Naive B cell (primary cell): ENCODE results near the gene GRK5. TPM values are rescaled to one million over a fixed set of nuclear protein-coding genes. Genes with fewer than 3 reads are reported as not detected.

Experiments used
- ATAC-seq, 2 donors: fragments of 150-1000 bp; cut with Tn5 transposase; 2 replicates each; pipeline ENCODE4 v1.10.0; 2021; ENCODE audit warnings: low read depth in 2 of 2, mild to moderate bottlenecking in 2 of 2, moderate library complexity in 2 of 2
- DNase-seq: peaks from one replicate; pipeline ENCODE4 v3.0.0; 2022
- H3K27ac Mint-ChIP-seq, 6 donors: one replicate each; pipeline ENCODE4 v1.8.0; 2020 to 2022; ENCODE audit warnings: mild to moderate bottlenecking in 6 of 6, mixed read lengths in 6 of 6, moderate library complexity in 5 of 6, inconsistent platforms in 2 of 6
- H3K27me3 Mint-ChIP-seq, 3 donors: one replicate each; pipeline ENCODE4 v1.8.0; 2021 to 2022; ENCODE audit warnings: mixed read lengths in 3 of 3, mild to moderate bottlenecking in 1 of 3
- H3K36me3 Mint-ChIP-seq, 2 donors: one replicate each; pipeline ENCODE4 v1.8.0; 2020 to 2022; ENCODE audit warnings: mixed read lengths in 2 of 2, inconsistent platforms in 1 of 2, mild to moderate bottlenecking in 1 of 2
- H3K4me1 Mint-ChIP-seq, 3 donors: one replicate each; pipeline ENCODE4 v1.8.0; 2020 to 2022; ENCODE audit warnings: mixed read lengths in 3 of 3, inconsistent platforms in 1 of 3, mild to moderate bottlenecking in 1 of 3, moderate library complexity in 1 of 3
- H3K4me3 Mint-ChIP-seq, 8 donors: one replicate each; pipeline ENCODE4 v1.8.0; 2020 to 2022; ENCODE audit warnings: mild to moderate bottlenecking in 8 of 8, mixed read lengths in 8 of 8, moderate library complexity in 8 of 8, inconsistent platforms in 2 of 8
- H3K9me3 Mint-ChIP-seq, 7 donors: one replicate each; pipeline ENCODE4 v1.8.0; 2020 to 2022; ENCODE audit warnings: mixed read lengths in 7 of 7, mild to moderate bottlenecking in 5 of 7, inconsistent platforms in 2 of 7, moderate library complexity in 1 of 7
- polyA plus RNA-seq, 6 donors: library from polyadenylated mRNA; unstranded; fragments of 300-500 nt; fragmentation: Illumina TruSeq; gene quantifications; one replicate each; pipeline ENCODE4 v1.2.3, GENCODE V29; 2021; ENCODE audit warnings: low read depth in 6 of 6

Gene GRK5
- polyA plus RNA-seq, 6 donors from 2014 or later = 7.2 to 24.6 (median 13.7) TPM

DNA sequence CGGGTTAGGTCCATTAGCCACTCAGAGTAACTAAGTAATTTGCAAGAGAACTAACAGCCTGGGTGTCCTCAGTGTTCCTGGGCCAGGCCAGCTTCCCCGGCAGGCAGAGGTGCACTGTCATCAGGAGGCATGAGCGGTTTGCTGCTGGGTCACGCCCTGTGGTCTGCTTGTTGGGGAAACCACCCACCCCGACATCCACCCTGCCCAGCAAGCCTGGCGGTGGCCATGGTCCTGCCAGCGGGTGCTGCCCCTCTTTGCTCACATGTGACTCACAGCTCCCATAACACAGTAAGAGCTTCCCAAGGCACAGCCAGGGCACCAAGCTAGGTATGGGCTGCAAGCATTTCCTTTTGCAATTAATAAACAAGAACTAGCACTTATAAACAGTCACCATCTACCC lies 259.3 kb downstream of the GRK5 start:
- ATAC-seq (peak in 1 of 2 donors; percentile 39), DNase-seq (no peak)
- no peak overlapping the region for H3K4me3 Mint-ChIP-seq
- H3K27me3 Mint-ChIP-seq = peaks cover 5 to 13% (median 8%) of the 10 kb centered on the region in 3 donors
- H3K36me3 Mint-ChIP-seq = peaks cover 4 to 9% of the 10 kb centered on the region in 2 donors
- peaks cover 2 to 18% (median 16%) of the 10 kb centered on the region in 7 donors for H3K9me3 Mint-ChIP-seq
- H3K27ac Mint-ChIP-seq = no peak overlapping the region
- H3K4me1 Mint-ChIP-seq = peaks cover 0 to 17% (median 9%) of the 10 kb centered on the region in 3 donors

DNA sequence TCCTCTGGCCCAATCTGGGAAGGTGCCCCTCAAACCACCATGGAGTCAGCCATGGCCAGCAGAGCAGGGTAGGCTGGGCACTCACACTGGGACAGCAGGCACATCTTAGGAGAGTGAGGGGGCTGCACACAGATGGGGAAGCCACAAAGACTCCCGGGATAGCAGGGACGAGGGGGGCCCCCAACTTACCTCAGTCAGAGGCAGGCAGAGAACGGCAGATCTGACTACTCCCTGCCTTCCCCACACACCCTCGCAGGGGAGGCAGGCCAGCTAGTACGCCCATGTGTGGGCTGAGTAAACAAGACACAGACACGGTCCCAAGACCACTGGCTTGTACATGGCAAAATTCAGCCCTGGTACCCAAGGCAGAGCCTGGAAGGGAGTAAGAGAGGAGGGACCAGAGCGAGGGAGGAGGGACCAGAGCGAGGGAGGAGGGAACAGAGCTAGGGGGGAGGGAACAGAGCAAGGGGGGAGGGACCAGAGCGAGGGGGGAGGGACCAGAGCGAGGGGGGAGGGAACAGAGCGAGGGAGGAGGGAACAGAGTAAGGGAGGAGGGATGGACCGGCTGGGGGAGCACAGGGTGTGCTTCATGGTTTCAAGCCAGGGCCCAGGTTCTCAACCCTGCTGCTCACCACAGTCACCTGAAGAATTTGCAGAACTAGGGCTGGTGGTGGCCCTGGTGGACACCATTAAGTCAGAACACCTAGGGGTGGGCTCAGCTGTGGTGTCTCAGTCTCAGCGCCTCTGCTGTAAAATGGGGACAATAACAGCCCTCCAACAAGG lies 261.4 kb downstream of the GRK5 start:
- peaks cover 0 to 4% of the 10 kb centered on the region in 2 donors for H3K36me3 Mint-ChIP-seq
- DNase-seq (no peak), ATAC-seq (no peak)
- peaks cover 5 to 13% (median 8%) of the 10 kb centered on the region in 3 donors for H3K27me3 Mint-ChIP-seq
- H3K4me3 Mint-ChIP-seq = peak overlapping the region in 1 of 8 donors; percentile 70
- H3K4me1 Mint-ChIP-seq = peaks cover 0 to 10% (median 5%) of the 10 kb centered on the region in 3 donors
- H3K27ac Mint-ChIP-seq = peak overlapping the region in 2 of 6 donors; percentile 74 to 86
- peaks cover 0 to 22% (median 9%) of the 10 kb centered on the region in 7 donors for H3K9me3 Mint-ChIP-seq

DNA sequence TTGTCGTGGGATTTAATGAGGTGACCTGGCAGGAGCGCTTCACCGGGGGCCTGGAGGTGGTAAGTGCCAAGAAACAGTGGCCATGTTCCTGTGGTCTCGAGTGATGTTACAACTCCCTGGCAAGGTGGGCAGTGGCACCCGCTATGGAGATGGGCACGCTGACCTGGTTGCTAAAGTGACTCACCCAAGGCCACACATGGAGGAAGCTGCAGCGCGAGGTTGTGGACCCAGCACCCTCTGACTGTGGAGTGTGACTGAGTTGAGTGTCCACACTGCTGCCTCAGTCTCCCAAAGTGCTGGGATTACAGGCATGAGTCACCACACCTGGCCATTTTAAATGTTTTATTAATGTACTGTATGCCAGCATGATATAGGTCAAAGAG lies 261.9 kb downstream of the GRK5 start:
- no peak for DNase-seq
- no peak for ATAC-seq
- peaks cover 0 to 4% of the 10 kb centered on the region in 2 donors for H3K36me3 Mint-ChIP-seq
- H3K27ac Mint-ChIP-seq = no peak overlapping the region
- peaks cover 2 to 22% (median 13%) of the 10 kb centered on the region in 7 donors for H3K9me3 Mint-ChIP-seq
- H3K4me3 Mint-ChIP-seq = no peak overlapping the region
- H3K4me1 Mint-ChIP-seq = peaks cover 0 to 10% (median 5%) of the 10 kb centered on the region in 3 donors
- H3K27me3 Mint-ChIP-seq = peaks cover 5 to 13% (median 8%) of the 10 kb centered on the region in 3 donors

DNA sequence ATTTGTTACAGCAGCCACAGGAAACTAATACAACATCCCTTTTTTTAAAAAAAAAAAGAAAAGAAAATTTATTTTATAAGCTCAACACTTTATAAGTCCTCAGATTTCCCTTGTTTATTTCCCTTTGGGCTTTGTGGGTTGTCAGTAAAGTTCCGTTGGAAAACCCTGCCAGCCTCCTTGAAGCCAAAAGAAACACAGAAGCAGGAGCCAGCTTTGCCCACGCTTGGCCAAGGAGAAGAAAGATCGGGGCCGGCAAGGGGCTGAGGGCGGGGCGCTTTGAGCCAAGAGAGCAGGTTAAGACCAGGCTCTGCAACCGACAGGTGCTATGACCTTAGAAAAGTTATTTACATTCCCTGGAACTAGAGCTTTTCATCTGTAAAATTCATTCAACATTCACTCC lies 262.5 kb downstream of the GRK5 start:
- Mint-ChIP-seq H3K4me3 (peak overlapping the region in 1 of 8 donors; percentile 29), H3K36me3 (peaks cover 0 to 4% of the 10 kb centered on the region in 2 donors), H3K9me3 (peaks cover 2 to 22% (median 12%) of the 10 kb centered on the region in 7 donors), H3K27me3 (peaks cover 5 to 9% (median 8%) of the 10 kb centered on the region in 3 donors), H3K27ac (peak overlapping the region in 1 of 6 donors; percentile 76), H3K4me1 (peaks cover 0 to 10% (median 5%) of the 10 kb centered on the region in 3 donors)
- DNase-seq (no peak), ATAC-seq (no peak)

DNA sequence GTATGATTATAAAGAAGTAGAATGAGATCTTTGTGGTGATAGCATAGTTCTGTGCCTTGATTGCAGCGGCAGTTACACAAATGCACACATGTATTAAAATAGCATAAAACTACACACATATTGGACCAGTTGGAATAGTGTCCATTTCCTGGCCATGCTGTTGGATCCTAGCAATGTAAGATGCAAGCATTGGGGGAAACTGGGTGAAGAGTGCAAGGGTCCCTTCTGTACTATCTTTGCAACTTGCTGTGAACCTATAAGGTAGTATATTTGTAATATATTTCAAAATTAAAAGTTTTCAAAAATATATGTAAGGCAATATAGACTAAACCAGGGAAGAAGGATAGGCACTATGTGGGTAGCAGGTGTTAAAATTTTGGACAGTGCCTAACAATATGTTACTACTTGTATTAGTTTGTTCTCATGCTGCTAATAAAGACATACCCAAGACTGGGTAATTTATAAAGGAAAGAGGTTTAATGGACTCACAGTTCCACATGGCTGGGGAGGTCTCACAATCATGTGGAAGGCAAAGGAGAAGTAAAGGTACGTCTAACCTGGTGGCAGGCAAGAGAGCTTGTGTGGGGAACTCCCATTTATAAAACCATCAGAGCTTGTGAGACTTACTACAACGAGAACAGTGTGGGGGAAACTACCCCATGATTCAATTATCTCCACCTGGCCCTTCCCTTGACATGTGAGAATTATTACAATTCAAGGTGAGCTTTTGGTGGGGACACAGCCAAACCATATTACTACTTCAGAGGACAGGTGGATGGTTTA lies 263.7 kb downstream of the GRK5 start:
- Mint-ChIP-seq H3K4me3 (no peak overlapping the region), H3K36me3 (peaks cover 0 to 4% of the 10 kb centered on the region in 2 donors), H3K9me3 (peaks cover 2 to 22% (median 6%) of the 10 kb centered on the region in 7 donors), H3K27me3 (peaks cover 0 to 5% (median 0%) of the 10 kb centered on the region in 3 donors), H3K4me1 (peaks cover 0 to 15% (median 5%) of the 10 kb centered on the region in 3 donors), H3K27ac (peak overlapping the region in 4 of 6 donors; percentile 2 to 70 (median 28))
- DNase-seq (no peak), ATAC-seq (peak; percentile 89 to 90)

DNA sequence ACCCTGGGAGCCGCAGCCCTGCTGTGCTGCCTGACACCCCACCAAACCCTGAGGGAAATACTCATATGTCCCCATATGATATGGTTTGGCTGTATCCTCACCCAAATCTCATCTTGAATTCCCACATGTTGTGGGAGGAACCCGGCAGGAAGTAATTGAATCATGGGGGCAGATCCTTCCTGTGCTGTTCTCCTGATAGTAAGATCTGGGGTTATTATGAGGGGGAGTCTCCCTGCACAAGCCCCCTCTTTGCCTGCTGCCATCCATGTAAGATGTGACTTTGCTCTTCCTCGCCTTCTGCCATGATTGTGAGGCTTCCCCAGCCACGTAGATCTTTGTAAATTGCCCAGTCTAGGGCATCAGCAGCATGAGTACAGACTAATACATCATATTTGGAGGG lies 266.4 kb downstream of the GRK5 start:
- peak overlapping the region in 1 of 6 donors; percentile 6 for H3K27ac Mint-ChIP-seq
- H3K4me3 Mint-ChIP-seq = no peak overlapping the region
- ATAC-seq (no peak), DNase-seq (no peak)
- H3K36me3 Mint-ChIP-seq = peaks cover 0 to 4% of the 10 kb centered on the region in 2 donors
- peaks cover 2 to 22% (median 6%) of the 10 kb centered on the region in 7 donors for H3K9me3 Mint-ChIP-seq
- H3K4me1 Mint-ChIP-seq = peaks cover 22 to 40% (median 23%) of the 10 kb centered on the region in 3 donors
- peaks cover 0 to 5% (median 0%) of the 10 kb centered on the region in 3 donors for H3K27me3 Mint-ChIP-seq

DNA sequence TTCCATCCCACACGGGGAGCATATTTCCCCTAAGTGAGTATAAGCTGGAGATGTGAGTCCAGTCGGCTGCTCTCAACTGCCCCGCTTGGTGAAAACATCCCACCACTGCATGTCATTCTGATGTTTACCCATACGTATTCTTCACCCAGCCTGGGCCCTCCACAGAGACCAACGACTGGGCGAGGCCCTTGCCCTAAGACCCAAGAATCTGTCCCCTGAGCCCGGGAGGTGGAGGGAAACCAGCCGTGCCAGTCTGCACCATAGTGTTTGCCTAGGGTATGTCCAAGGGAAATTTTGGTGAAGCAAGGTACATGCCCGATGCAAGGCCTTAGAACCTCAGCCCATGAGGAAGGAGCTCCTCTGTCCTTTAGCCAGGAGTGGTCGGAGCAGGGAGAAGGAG lies 267.2 kb downstream of the GRK5 start:
- Mint-ChIP-seq H3K4me1 (peaks cover 29 to 49% (median 31%) of the 10 kb centered on the region in 3 donors), H3K27ac (no peak overlapping the region), H3K36me3 (peaks cover 0 to 4% of the 10 kb centered on the region in 2 donors), H3K27me3 (peaks cover 0 to 5% (median 0%) of the 10 kb centered on the region in 3 donors), H3K4me3 (no peak overlapping the region), H3K9me3 (peaks cover 2 to 22% (median 6%) of the 10 kb centered on the region in 7 donors)
- ATAC-seq (no peak), DNase-seq (no peak)

DNA sequence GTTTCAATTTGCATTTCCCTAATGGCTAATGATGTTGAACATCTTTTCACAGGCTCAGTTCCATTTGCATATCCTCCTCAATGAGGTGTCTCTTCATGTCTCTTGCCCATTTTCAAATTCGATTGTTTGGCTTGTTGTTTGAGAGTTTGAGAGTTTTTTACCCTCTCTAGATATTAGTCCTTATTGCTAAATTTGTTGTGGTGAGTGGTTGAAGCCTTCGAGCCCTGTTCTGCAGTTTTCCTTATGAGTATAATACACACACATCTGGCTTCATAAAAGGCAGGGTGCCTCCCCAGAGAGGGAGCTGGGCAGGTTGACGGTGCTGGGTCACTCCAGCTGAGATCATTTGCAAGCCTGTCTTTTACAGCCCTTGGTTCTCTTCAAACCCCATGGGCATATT lies 270.1 kb downstream of the GRK5 start:
- H3K36me3 Mint-ChIP-seq = no peaks in the 10 kb centered on the region
- ATAC-seq (peak; percentile 14 to 31), DNase-seq (no peak)
- peaks cover 28 to 42% (median 33%) of the 10 kb centered on the region in 3 donors for H3K4me1 Mint-ChIP-seq
- no peaks in the 10 kb centered on the region for H3K27me3 Mint-ChIP-seq
- H3K9me3 Mint-ChIP-seq = peaks cover 0 to 4% (median 3%) of the 10 kb centered on the region in 7 donors
- peak overlapping the region; percentile 37 to 92 (median 88) for H3K27ac Mint-ChIP-seq
- H3K4me3 Mint-ChIP-seq = peak overlapping the region in 7 of 8 donors; percentile 44 to 87 (median 69)

DNA sequence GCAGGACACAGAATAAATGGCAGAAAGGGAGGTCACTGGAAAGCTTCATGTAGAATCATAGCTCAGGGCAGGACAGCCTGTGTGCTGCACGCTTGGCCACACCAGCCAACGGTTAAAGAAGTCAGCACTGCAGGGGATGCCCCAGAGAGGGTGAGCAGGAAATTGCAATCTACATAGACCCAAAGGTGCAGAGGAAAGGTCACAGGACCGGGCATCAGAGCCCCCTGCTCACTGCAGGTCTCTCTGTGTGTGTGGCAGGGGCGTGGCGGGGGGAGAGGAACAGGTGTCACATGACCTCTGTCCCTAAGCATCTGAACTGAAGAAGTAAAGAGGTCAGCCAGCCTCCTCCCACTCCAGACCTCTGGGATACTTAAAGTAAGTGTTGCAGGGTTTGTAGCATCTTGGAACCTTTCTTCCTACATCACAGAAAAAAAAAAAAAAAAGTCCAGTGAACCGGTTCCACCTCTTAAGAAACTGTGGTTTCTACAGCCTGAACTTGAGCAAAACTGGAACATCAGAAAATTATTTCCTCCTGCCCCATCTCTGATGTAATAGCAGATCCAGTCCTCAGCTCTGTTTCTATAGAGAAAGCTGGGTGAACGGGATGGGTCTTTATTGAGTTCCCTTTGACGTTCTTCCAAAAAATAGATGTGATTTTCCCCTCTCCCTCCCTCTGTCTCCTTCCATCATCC lies 270.9 kb downstream of the GRK5 start:
- H3K27me3 Mint-ChIP-seq = no peaks in the 10 kb centered on the region
- H3K4me1 Mint-ChIP-seq = peaks cover 33 to 42% (median 33%) of the 10 kb centered on the region in 3 donors
- ATAC-seq (peak; percentile 95 to 96), DNase-seq (peak; percentile 74)
- H3K36me3 Mint-ChIP-seq = no peaks in the 10 kb centered on the region
- H3K9me3 Mint-ChIP-seq = peaks cover 0 to 4% (median 3%) of the 10 kb centered on the region in 7 donors
- peak overlapping the region; percentile 33 to 87 (median 69) for H3K4me3 Mint-ChIP-seq
- peak overlapping the region; percentile 57 to 92 (median 88) for H3K27ac Mint-ChIP-seq

DNA sequence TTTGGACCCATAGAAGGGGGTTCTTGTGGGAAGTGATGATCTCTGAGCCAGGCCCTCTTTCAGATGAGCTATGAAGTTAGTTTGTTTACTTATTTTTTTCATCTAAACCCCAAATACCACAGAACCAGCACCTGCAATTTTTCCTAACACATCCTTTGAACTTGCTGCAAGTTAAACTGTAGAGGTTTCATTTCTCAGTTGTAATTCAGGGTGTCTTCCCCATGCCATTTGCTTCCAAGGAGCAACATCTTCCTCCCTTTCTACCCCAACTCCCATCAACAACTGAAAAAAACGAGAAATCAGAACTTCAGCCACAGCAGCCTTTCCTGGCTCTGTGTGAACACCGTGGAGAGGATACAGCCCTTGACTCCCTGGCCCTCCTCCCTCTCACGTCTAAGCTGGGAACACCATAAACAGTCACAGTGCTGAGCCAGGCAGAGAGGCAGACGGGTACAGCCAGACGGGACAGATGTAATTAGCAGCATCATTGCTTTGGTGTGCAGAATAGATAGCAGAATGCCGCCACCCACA lies 271.5 kb downstream of the GRK5 start:
- peaks cover 0 to 4% (median 2%) of the 10 kb centered on the region in 7 donors for H3K9me3 Mint-ChIP-seq
- no peak for DNase-seq
- peaks cover 33 to 42% (median 33%) of the 10 kb centered on the region in 3 donors for H3K4me1 Mint-ChIP-seq
- H3K36me3 Mint-ChIP-seq = no peaks in the 10 kb centered on the region
- peak; percentile 5 for ATAC-seq
- no peaks in the 10 kb centered on the region for H3K27me3 Mint-ChIP-seq
- H3K27ac Mint-ChIP-seq = peak overlapping the region; percentile 57 to 92 (median 82)
- peak overlapping the region; percentile 33 to 87 (median 68) for H3K4me3 Mint-ChIP-seq

DNA sequence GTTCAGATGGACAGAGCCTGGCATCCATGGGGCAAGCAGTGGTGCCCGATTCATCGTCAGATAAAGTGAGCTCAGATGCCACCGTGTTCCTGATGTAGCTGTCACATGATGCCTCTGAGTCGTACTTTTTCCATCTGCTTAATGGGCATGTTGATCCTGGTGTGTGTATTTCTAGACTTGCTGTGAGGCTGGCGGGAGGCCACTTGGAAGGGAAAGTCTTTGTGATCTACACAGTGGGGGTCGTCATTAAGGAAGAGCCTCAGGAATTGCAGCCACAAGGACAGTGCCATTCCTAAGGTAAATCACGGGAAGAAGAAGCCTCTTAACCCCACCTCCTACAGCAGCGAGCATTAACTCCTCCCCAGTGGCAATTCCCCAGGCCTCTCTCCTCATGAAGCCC lies 272.2 kb downstream of the GRK5 start:
- Mint-ChIP-seq H3K9me3 (no peaks in the 10 kb centered on the region), H3K4me1 (peaks cover 33 to 42% (median 33%) of the 10 kb centered on the region in 3 donors), H3K27me3 (no peaks in the 10 kb centered on the region), H3K4me3 (peak overlapping the region in 1 of 8 donors; percentile 27), H3K36me3 (no peaks in the 10 kb centered on the region), H3K27ac (peak overlapping the region in 2 of 6 donors; percentile 61 to 75)
- ATAC-seq = no peak
- no peak for DNase-seq

DNA sequence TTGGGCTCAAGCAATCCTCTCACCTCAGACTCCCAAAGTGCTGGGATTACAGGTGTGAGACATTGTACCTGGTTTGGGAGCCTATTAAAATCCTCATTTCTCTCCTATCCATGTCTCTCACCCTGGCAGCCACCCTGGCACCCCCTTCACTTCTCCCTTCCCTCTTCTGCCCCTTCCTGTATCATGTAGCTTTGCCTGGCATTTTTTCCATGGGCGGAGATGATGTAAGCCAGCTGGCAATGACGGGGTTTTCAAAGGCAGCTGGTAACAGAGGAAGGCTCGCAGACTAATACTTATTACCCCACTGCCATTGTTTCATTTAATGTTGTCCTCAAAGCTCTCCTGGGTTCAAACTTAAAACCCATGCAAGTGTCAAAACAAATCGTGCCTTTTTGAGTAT lies 273.3 kb downstream of the GRK5 start:
- no peak overlapping the region for H3K4me3 Mint-ChIP-seq
- no peaks in the 10 kb centered on the region for H3K9me3 Mint-ChIP-seq
- H3K4me1 Mint-ChIP-seq = peaks cover 33 to 39% (median 33%) of the 10 kb centered on the region in 3 donors
- H3K36me3 Mint-ChIP-seq = no peaks in the 10 kb centered on the region
- ATAC-seq (no peak), DNase-seq (no peak)
- H3K27ac Mint-ChIP-seq = peak overlapping the region in 4 of 6 donors; percentile 16 to 90 (median 62)
- no peaks in the 10 kb centered on the region for H3K27me3 Mint-ChIP-seq
